HG03060 (cell line): ENCODE results near the gene FAM107A.

Source experiments
- ATAC-seq: cut with Tn5 transposase; IDR thresholded peaks from one replicate; pipeline ENCODE4 v1.9.1; 2021; ENCODE audit warnings: low read depth, moderate number of reproducible peaks; ENCODE audit not compliant: unreplicated experiment

FAM107A gene

GRCh38 chr3:58577269-58577821 is at the start of gene FAM107A:
TSS of gene FAM107A (minus strand) at chr3:58577391. CDS start at chr3:58569860, 7,531 bp downstream.
- no peak for ATAC-seq

- ATAC-seq = no peak
These were observed 48.1 kb upstream of the FAM107A start for GRCh38 chr3:58625196-58625824.

- no peak for ATAC-seq
These were observed 47.4 kb upstream of the FAM107A start for GRCh38 chr3:58624550-58624949.

GRCh38 chr3:58623961-58624360 is 46.8 kb upstream of the FAM107A start:
- no peak for ATAC-seq

GRCh38 chr3:58623478-58623877 is 46.3 kb upstream of the FAM107A start:
- no peak for ATAC-seq

- no peak for ATAC-seq
These were observed 45.7 kb upstream of the FAM107A start for GRCh38 chr3:58622892-58623291.

GRCh38 chr3:58622436-58622835 is 45.2 kb upstream of the FAM107A start:
- no peak for ATAC-seq

- no peak for ATAC-seq
These were observed 44.1 kb upstream of the FAM107A start for GRCh38 chr3:58621086-58621830.

- ATAC-seq = no peak
These were observed 43.2 kb upstream of the FAM107A start for GRCh38 chr3:58620421-58620820.

GRCh38 chr3:58617338-58617761 is 40.2 kb upstream of the FAM107A start:
- no peak for ATAC-seq

- ATAC-seq = no peak
These were observed 36.3 kb upstream of the FAM107A start for GRCh38 chr3:58613236-58614132.

GRCh38 chr3:58612830-58613229 is 35.6 kb upstream of the FAM107A start:
- ATAC-seq = no peak

- no peak for ATAC-seq
These were observed 32.8 kb upstream of the FAM107A start for GRCh38 chr3:58609990-58610389.

GRCh38 chr3:58608648-58609047 is 31.5 kb upstream of the FAM107A start:
- ATAC-seq = no peak

- no peak for ATAC-seq
These were observed 30.6 kb upstream of the FAM107A start for GRCh38 chr3:58607816-58608215.

GRCh38 chr3:58606693-58607092 is 29.5 kb upstream of the FAM107A start:
- ATAC-seq = no peak

GRCh38 chr3:58604031-58604430 is 26.8 kb upstream of the FAM107A start:
- ATAC-seq = no peak

GRCh38 chr3:58603606-58604005 is 26.4 kb upstream of the FAM107A start:
- no peak for ATAC-seq

- no peak for ATAC-seq
These were observed 20.6 kb upstream of the FAM107A start for GRCh38 chr3:58597770-58598310.

GRCh38 chr3:58596834-58597518 is 19.8 kb upstream of the FAM107A start:
- no peak for ATAC-seq
